GM12878 (cell line): ENCODE results near the gene GUCA1A. TPM values are rescaled to one million over a fixed set of nuclear protein-coding genes. Genes with fewer than 3 reads are reported as not detected.
"Not testable (repeated sequence)": the region's sequence is repeated elsewhere in the genome, so short reads cannot be mapped to it uniquely, and the experiment has no call there.

Experiments used
- ATAC-seq: fragments of 200-7000 bp; cut with Tn5 transposase; 3 replicates; pipeline ENCODE4 v1.9.1; 2020; ENCODE audit warnings: mild to moderate bottlenecking, moderate library complexity
- BruUV-seq: library from RNA; stranded (reverse); fragments of 400-500 nt; replicated peaks from 2 replicates; lab custom pipeline; 2021; lab: Mats Ljungman, UMichigan
- CTCF ChIA-PET: fragments of 300-600 bp; sonication (Branson Sonifier 250); formaldehyde crosslinking; extraction: SDS; loops from one replicate; lab custom pipeline; 2021; ENCODE audit warnings: inconsistent platforms; lab: Yijun Ruan, JAX
- POLR2A ChIA-PET: fragments of 350-600 bp; formaldehyde crosslinking; extraction: SDS; loops from one replicate; lab custom pipeline; 2021; ENCODE audit warnings: inconsistent platforms; lab: Charles Lee
- RAD21 ChIA-PET: fragments of 300-600 bp; sonication (Branson Sonifier 250); formaldehyde crosslinking; loops from one replicate; lab custom pipeline; 2023; ENCODE audit warnings: antibody characterized with exemption; ENCODE audit not compliant: unreplicated experiment; lab: Charles Lee
- SMC1A ChIA-PET: fragments of 300-600 bp; sonication (Branson Sonifier 250); formaldehyde crosslinking; loops from one replicate; lab custom pipeline; 2023; ENCODE audit not compliant: unreplicated experiment, uncharacterized antibody; lab: Charles Lee
- DNase-seq: peaks from one replicate; pipeline ENCODE4 v3.0.0-alpha.2; 2011; ENCODE audit warnings: low read depth, low spot score
- FAIRE-seq: peaks from 3 replicates; lab custom pipeline; 2011; peaks lifted over from hg19 to GRCh38; lab: Jason Lieb, UNC
- H2AFZ ChIP-seq: 2 replicates; pipeline ENCODE4 v1.6.0; 2011; ENCODE audit warnings: low read depth, low read length, control low read depth; ENCODE audit not compliant: control insufficient read depth
- H3K27ac ChIP-seq: 2 replicates; pipeline ENCODE4 v1.5.1; 2011; ENCODE audit warnings: control low read depth; ENCODE audit not compliant: control insufficient read depth, insufficient read depth
- H3K27me3 ChIP-seq, 2 experiments: replicated peaks in 1 of 2; 2 replicates each; pipeline versions ENCODE4 v1.6.0 to v1.6.1; 2011; ENCODE audit warnings: low read length in 1 of 2; ENCODE audit not compliant: control insufficient read depth in 2 of 2, insufficient read depth in 2 of 2
- H3K36me3 ChIP-seq, 2 experiments: 2 replicates each; pipeline ENCODE4 v1.5.1; 2011; ENCODE audit warnings: low read length in 1 of 2; ENCODE audit not compliant: control insufficient read depth in 2 of 2, insufficient read depth in 2 of 2
- H3K4me1 ChIP-seq: 2 replicates; pipeline ENCODE4 v1.6.1; 2011; ENCODE audit warnings: mild to moderate bottlenecking, low read length, moderate library complexity, mixed read lengths; ENCODE audit not compliant: control insufficient read depth, insufficient read depth
- H3K4me2 ChIP-seq: 2 replicates; pipeline ENCODE4 v1.6.0; 2011; ENCODE audit warnings: control low read depth; ENCODE audit not compliant: control insufficient read depth, insufficient read depth
- H3K4me3 ChIP-seq: fragments of 200-600 bp; sonication (generic); 2 replicates; pipeline ENCODE4 v1.5.1; 2016
- H3K79me2 ChIP-seq: 2 replicates; pipeline ENCODE4 v1.6.0; 2011; ENCODE audit warnings: low read length; ENCODE audit not compliant: control insufficient read depth, insufficient read depth
- H3K9ac ChIP-seq: 2 replicates; pipeline ENCODE4 v1.8.0; 2011; ENCODE audit warnings: low read length, control low read depth, mixed read lengths; ENCODE audit not compliant: control insufficient read depth, insufficient read depth
- H3K9me3 ChIP-seq: replicated peaks from 3 replicates; pipeline ENCODE4 v1.5.1; 2011; ENCODE audit warnings: mild to moderate bottlenecking, low read length; ENCODE audit not compliant: control insufficient read depth, insufficient read depth
- H4K20me1 ChIP-seq: 2 replicates; pipeline ENCODE4 v1.6.0; 2011; ENCODE audit not compliant: control insufficient read depth, insufficient read depth
- CTCF ChIP-seq, 3 experiments: IDR thresholded peaks in 2 of 3; conservative IDR thresholded peaks in 1 of 3; 2 replicates each; pipeline ENCODE4 v1.5.1; 2011; ENCODE audit warnings: low read depth in 3 of 3, low read length in 3 of 3, mild to moderate bottlenecking in 3 of 3, control low read depth in 2 of 3, moderate library complexity in 2 of 3, inconsistent platforms in 1 of 3, mixed read lengths in 1 of 3; ENCODE audit not compliant: control insufficient read depth in 2 of 3, insufficient read depth in 1 of 3; ENCODE audit errors: extremely low read depth in 1 of 3
- STAT1 ChIP-seq: fragments of 450-650 bp; conservative IDR thresholded peaks from 2 replicates; pipeline ENCODE4 v1.6.1; 2014; ENCODE audit warnings: antibody characterized with exemption, mild to moderate bottlenecking
- WGBS: methylation state at CpG from one replicate; pipeline ENCODE4 v1.1.6; 2016; ENCODE audit warnings: low lambda C conversion rate; ENCODE audit not compliant: insufficient replicate concordance, insufficient coverage; ENCODE audit errors: missing lambda C conversion rate; 5-methylcytosine and 5-hydroxymethylcytosine counted together
- in situ Hi-C: fragments of 300-500 bp; cut with MboI; formaldehyde crosslinking; loops from 9 replicates; pipeline ENCODE4 v1.14.3; 2018; ENCODE audit warnings: mixed read lengths
- intact Hi-C: fragments of 100-400 bp; cut with micrococcal nuclease; formaldehyde crosslinking; loops from one replicate; pipeline ENCODE4 v1.14.2; 2022; ENCODE audit not compliant: unreplicated experiment
- polyA plus RNA-seq, 11 experiments: library from polyadenylated mRNA; depleted of rRNA in 4 of 11; unstranded in 6 of 11; stranded (reverse) in 5 of 11; fragments of >200 nt; fragmentation: Nextera tagmentation in 4 of 11; fragmentation: Illumina TruSeq in 1 of 11; extraction: Ambion mirVana in 4 of 11; extraction: Trizol in 1 of 11; gene quantifications; 1 replicate in 1 of 11; 2 replicates in 10 of 11; pipeline versions ENCODE4 v1.2.1 to v1.2.3, GENCODE V29; 2011 to 2016; ENCODE audit warnings: inconsistent platforms in 2 of 11, missing spikeins in 2 of 11, low read depth in 1 of 11
- total RNA-seq, 4 experiments: library from RNA; depleted of rRNA in 3 of 4; stranded (reverse); fragments of >200 nt in 3 of 4; fragmentation: Illumina TruSeq in 1 of 4; extraction: Trizol in 1 of 4; gene quantifications; 2 replicates each; pipeline versions ENCODE4 v1.2.1 to v1.2.3, GENCODE V29; 2013 to 2021

Gene GUCA1A
- total and polyA plus RNA-seq, 10 of the 15 experiments (the other 5 are each of a cell fraction or from before 2014, with no cell fraction given) = not detected

GRCh38 chr6:42168650-42169049 is 4.5 kb upstream of the GUCA1A start:
- no peaks in the 10 kb centered on the region for H4K20me1 ChIP-seq
- RAD21 ChIA-PET = interaction anchor here (0.8 to 3.0 kb wide), 6 partner anchors 46 to 383 kb away, joined by 3 to 14 read pairs (median 7); no protein-coding TSS in a partner anchor
- intact Hi-C loops = no loop called here
- TF ChIP-seq CTCF (IDR thresholded peaks at IDR 0.05 in 2 of 3, conservative IDR thresholded peaks at IDR 0.05 in 1 of 3; ENCODE audit: control insufficient read depth in 2 of 3, extremely low read depth in 1 of 3, insufficient read depth in 1 of 3, low read depth in 3 of 3, low read length in 3 of 3) (peak in 1 of 3 experiments; percentile 32; a peak in 2 of 6 replicates), STAT1 (no peak)
- TF ChIP-seq, all 136 proteins: peak for 1
- H3K4me2 ChIP-seq = no peak overlapping the region
- H3K79me2 ChIP-seq = no peaks in the 10 kb centered on the region
- BruUV-seq = no TSS peak
- DNase-seq (no peak), FAIRE-seq (no peak), ATAC-seq (no peak)
- in situ Hi-C loops = loop anchor here (5.0 kb wide), 1 partner anchor 91 kb away; no protein-coding TSS in a partner anchor
- no peak overlapping the region for H3K4me3 ChIP-seq
- ChIA-PET CTCF (interaction anchor here (0.9 to 3.1 kb wide), 10 partner anchors 45 to 392 kb away, joined by 3 to 31 read pairs (median 4); no protein-coding TSS in a partner anchor), POLR2A (interaction anchor here (0.5 to 0.6 kb wide), 2 partner anchors 241 to 297 kb away, joined by 3 read pairs; no protein-coding TSS in a partner anchor), SMC1A (interaction anchor here (0.7 to 3.3 kb wide), 6 partner anchors 46 to 379 kb away, joined by 3 to 16 read pairs (median 4); no protein-coding TSS in a partner anchor)
- no peak overlapping the region for H2AFZ ChIP-seq
- H3K36me3 ChIP-seq = no peaks in the 10 kb centered on the region
- no peak overlapping the region for H3K9ac ChIP-seq
- peaks cover 0 to 2% of the 10 kb centered on the region in 2 experiments; a peak in 2 of 4 replicates for H3K27me3 ChIP-seq
- WGBS = 58% methylated on average over 6 of the region's 6 CpGs
- H3K9me3 ChIP-seq = no peaks in the 10 kb centered on the region
- no peaks in the 10 kb centered on the region for H3K4me1 ChIP-seq
- no peak overlapping the region for H3K27ac ChIP-seq

GRCh38 chr6:42169780-42170179 is 3.4 kb upstream of the GUCA1A start:
- H3K4me3 ChIP-seq, POLR2A ChIA-PET, H3K27ac ChIP-seq, H3K9me3 ChIP-seq, H3K79me2 ChIP-seq, H3K36me3 ChIP-seq, intact Hi-C loops, H3K9ac ChIP-seq, ATAC-seq, H2AFZ ChIP-seq, FAIRE-seq, H3K27me3 ChIP-seq, H3K4me1 ChIP-seq, DNase-seq, BruUV-seq, H3K4me2 ChIP-seq, H4K20me1 ChIP-seq: not testable (repeated sequence)
- in situ Hi-C loops = loop anchor here (5.0 kb wide), 1 partner anchor 92 kb away; no protein-coding TSS in a partner anchor
- WGBS = 36% methylated on average over 2 of the region's 2 CpGs
- CTCF ChIA-PET = interaction anchor here (0.8 to 3.1 kb wide), 5 partner anchors 44 to 378 kb away, joined by 3 to 31 read pairs (median 3); no protein-coding TSS in a partner anchor
- RAD21 ChIA-PET = interaction anchor here (1.5 to 3.0 kb wide), 2 partner anchors 60 to 378 kb away, joined by 3 to 14 read pairs; no protein-coding TSS in a partner anchor
- SMC1A ChIA-PET = interaction anchor here (1.4 to 3.3 kb wide), 4 partner anchors 45 to 378 kb away, joined by 3 to 16 read pairs (median 6); no protein-coding TSS in a partner anchor
